OCI-LY7 (cell line): ENCODE data around the gene RHBDL2.

Experiments used
- CTCF ChIP-seq: fragments of 200-600 bp; sonication (generic); conservative IDR thresholded peaks from 2 replicates; pipeline ENCODE4 v1.5.1; 2014; ENCODE audit warnings: mild to moderate bottlenecking, antibody characterized with exemption, low read length, moderate library complexity, mixed read lengths
- EZH2phosphoT487 ChIP-seq: fragments of 200-600 bp; sonication (generic); IDR thresholded peaks from 2 replicates; pipeline ENCODE4 v1.6.1; 2018; ENCODE audit warnings: low read depth, borderline replicate concordance, mild to moderate bottlenecking, mixed run types, antibody characterized with exemption, low read length, moderate library complexity, mixed read lengths

DNA sequence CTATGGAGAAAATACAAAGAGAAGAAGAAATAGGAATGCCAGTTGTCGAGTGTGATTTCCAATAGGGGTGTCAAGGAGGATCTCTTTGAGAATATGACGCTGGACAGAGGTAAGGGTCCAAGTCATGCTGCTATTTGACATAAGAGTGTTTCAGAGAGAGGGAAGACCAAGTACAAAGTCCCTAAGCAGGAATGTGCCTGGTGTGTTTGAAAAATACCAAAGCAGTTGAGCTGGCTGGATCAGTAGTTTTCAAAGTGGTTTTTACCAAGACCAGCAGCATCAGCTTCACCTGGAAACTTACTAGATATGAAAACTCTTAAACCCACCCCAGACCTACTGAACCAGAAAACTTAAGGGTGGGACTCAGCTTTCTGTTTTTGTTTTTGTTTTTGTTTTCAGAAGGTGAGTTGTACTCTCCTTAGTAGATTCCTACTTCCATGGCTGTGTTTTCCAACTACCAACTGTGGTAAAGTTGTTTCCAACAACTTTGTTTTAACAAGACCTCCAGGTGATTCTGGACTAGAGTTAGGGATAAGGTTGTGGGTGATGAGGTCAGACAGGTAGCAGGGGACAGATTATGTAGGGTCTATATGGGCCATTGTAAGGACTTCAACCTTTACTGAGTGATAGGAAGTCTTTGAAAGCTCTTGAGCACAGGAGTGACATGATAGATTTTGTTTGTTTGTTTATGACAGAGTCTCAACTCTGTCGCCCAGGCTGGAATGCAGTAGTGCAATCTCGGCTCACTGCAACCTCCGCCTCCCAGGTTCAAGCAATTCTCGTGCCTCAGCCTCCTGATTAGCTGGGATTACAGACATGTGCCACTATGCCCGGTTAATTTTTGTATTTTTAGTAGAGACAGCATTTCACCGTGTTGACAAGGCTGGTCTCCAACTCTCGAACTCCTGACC, 53.0 kb downstream of the RHBDL2 start:
- TF ChIP-seq CTCF (no peak), EZH2phosphoT487 (no peak)
